K562 (cell line): ENCODE data around the gene BBS1. TPM values are rescaled to one million over a fixed set of nuclear protein-coding genes. Genes with fewer than 3 reads are reported as not detected.
"Not testable (repeated sequence)": the region's sequence is repeated elsewhere in the genome, so short reads cannot be mapped to it uniquely, and the experiment has no call there.

Experiments used
- ATAC-seq: fragments of 200-7000 bp; cut with Tn5 transposase; 3 replicates; pipeline ENCODE4 v1.9.1; 2020; ENCODE audit warnings: moderate library complexity
- BruUV-seq: library from RNA; stranded (reverse); fragments of 400-500 nt; replicated peaks from 2 replicates; lab custom pipeline; 2021; lab: Mats Ljungman, UMichigan
- CTCF ChIA-PET: fragments of 300-600 bp; formaldehyde crosslinking; extraction: SDS; loops from one replicate; lab custom pipeline; 2021; ENCODE audit warnings: low intra/inter-chr PET ratio; lab: Yijun Ruan, JAX
- POLR2A ChIA-PET: fragments of 300-600, 350-650 bp; sonication (Branson Sonifier 250); formaldehyde crosslinking; extraction: SDS; loops from one replicate; lab custom pipeline; 2021; ENCODE audit warnings: antibody characterized with exemption, inconsistent platforms; lab: Yijun Ruan, JAX
- DNase-seq, 4 experiments: peaks; one replicate each; pipeline versions ENCODE4 v3.0.0 to v3.0.0-alpha.2; 2011 to 2018; ENCODE audit warnings: low spot score in 3 of 4, mixed read lengths in 3 of 4; ENCODE audit errors: extremely low read depth in 1 of 4
- FAIRE-seq: peaks from 2 replicates; lab custom pipeline; 2011; peaks lifted over from hg19 to GRCh38; lab: Jason Lieb, UNC
- H2AFZ ChIP-seq: 2 replicates; pipeline ENCODE4 v1.6.0; 2011; ENCODE audit warnings: low read depth, low read length, control low read depth, inconsistent platforms
- H3K27ac ChIP-seq: fragments of 200-600 bp; 3 replicates; pipeline ENCODE4 v1.8.0; 2011; ENCODE audit warnings: low read depth, mild to moderate bottlenecking, control low read depth, inconsistent platforms, low read length, moderate library complexity, mixed read lengths; ENCODE audit errors: extremely low read depth
- H3K27me3 ChIP-seq, 2 experiments: fragments of 300-600 bp in 1 of 2; 2 replicates in 1 of 2; 3 replicates in 1 of 2; pipeline versions ENCODE4 v1.6.0 to v1.8.0; 2011; ENCODE audit warnings: inconsistent platforms in 2 of 2, low read length in 2 of 2, mild to moderate bottlenecking in 1 of 2, mixed read lengths in 1 of 2, moderate library complexity in 1 of 2; ENCODE audit not compliant: control insufficient read depth in 2 of 2, insufficient read depth in 2 of 2
- H3K36me3 ChIP-seq: fragments of 300-600 bp; 3 replicates; pipeline ENCODE4 v1.8.0; 2011; ENCODE audit warnings: mild to moderate bottlenecking, low read length, inconsistent platforms; ENCODE audit not compliant: control insufficient read depth, insufficient read depth
- H3K4me1 ChIP-seq, 2 experiments: fragments of 200-600 bp in 1 of 2; replicated peaks in 1 of 2; 2 replicates in 1 of 2; 3 replicates in 1 of 2; pipeline versions ENCODE4 v1.5.1 to v1.8.0; 2011; ENCODE audit warnings: inconsistent platforms in 2 of 2, low read length in 2 of 2, mild to moderate bottlenecking in 1 of 2, mixed read lengths in 1 of 2, moderate library complexity in 1 of 2; ENCODE audit not compliant: control insufficient read depth in 2 of 2, insufficient read depth in 2 of 2
- H3K4me2 ChIP-seq: 2 replicates; pipeline ENCODE4 v1.6.1; 2011; ENCODE audit warnings: low read length, control low read depth, inconsistent platforms, mixed read lengths; ENCODE audit not compliant: insufficient read depth
- H3K4me3 ChIP-seq: fragments of 200-600 bp; sonication (generic), shearing (Covaris generic); 2 replicates; pipeline ENCODE4 v1.5.1; 2016; ENCODE audit warnings: control low read depth, inconsistent platforms
- H3K79me2 ChIP-seq: fragments of 200-600 bp; 3 replicates; pipeline ENCODE4 v1.8.0; 2011; ENCODE audit warnings: low read length, inconsistent platforms; ENCODE audit not compliant: control insufficient read depth, insufficient read depth
- H3K9ac ChIP-seq, 2 experiments: 2 replicates each; pipeline versions ENCODE4 v1.6.0 to v1.6.1; 2011; ENCODE audit warnings: low read depth in 2 of 2, low read length in 2 of 2, control low read depth in 1 of 2, inconsistent platforms in 1 of 2, mild to moderate bottlenecking in 1 of 2, mixed read lengths in 1 of 2; ENCODE audit not compliant: insufficient read depth in 1 of 2
- H3K9me1 ChIP-seq: one replicate; pipeline ENCODE4 v1.6.0; 2011; ENCODE audit warnings: inconsistent platforms, mild to moderate bottlenecking, low read length, moderate library complexity; ENCODE audit not compliant: control insufficient read depth, insufficient read depth
- H3K9me3 ChIP-seq: replicated peaks from 2 replicates; pipeline ENCODE4 v1.5.1; 2011; ENCODE audit warnings: low read depth, low read length, inconsistent platforms; ENCODE audit not compliant: control insufficient read depth, insufficient read depth
- H4K20me1 ChIP-seq: replicated peaks from 2 replicates; pipeline ENCODE4 v1.6.1; 2011; ENCODE audit warnings: low read length, inconsistent platforms, mixed read lengths; ENCODE audit not compliant: control insufficient read depth, insufficient read depth
- DIDO1 ChIP-seq: fragments of 450-650 bp; IDR thresholded peaks from 2 replicates; pipeline ENCODE4 v1.6.1; 2016; ENCODE audit warnings: low read depth, missing biosample characterization, missing genetic modification characterization
- POLR2G ChIP-seq: fragments of 200-400 bp; formaldehyde crosslinking; IDR thresholded peaks from 2 replicates; pipeline ENCODE4 v1.6.1; 2017; ENCODE audit warnings: low read depth, mild to moderate bottlenecking, antibody characterized with exemption, low read length, moderate library complexity
- PRMT5 ChIP-seq: sonication (generic); formaldehyde crosslinking; IDR thresholded peaks from 2 replicates; pipeline ENCODE4 v1.5.0; 2020; ENCODE audit warnings: missing genetic modification reagents
- WGBS: fragments of 100-300 bp; shearing (Covaris generic); methylation state at CpG from one replicate; pipeline ENCODE4 v1.1.6; 2016; ENCODE audit warnings: low coverage, mixed read lengths; ENCODE audit not compliant: insufficient coverage; ENCODE audit errors: missing lambda C conversion rate; 5-methylcytosine and 5-hydroxymethylcytosine counted together
- in situ Hi-C: fragments of 300-500 bp; cut with MboI; formaldehyde crosslinking; loops from 4 replicates; pipeline ENCODE4 v1.15.0; 2018; ENCODE audit warnings: inconsistent platforms, mixed read lengths
- intact Hi-C: fragments of 100-400 bp; cut with micrococcal nuclease; formaldehyde crosslinking; loops from 2 replicates; pipeline ENCODE4 v1.14.2; 2022
- polyA plus RNA-seq, 8 experiments: library from polyadenylated mRNA; depleted of rRNA in 4 of 8; stranded (reverse) in 5 of 8; unstranded in 3 of 8; fragments of >200 nt; fragmentation: Nextera tagmentation in 2 of 8; fragmentation: Illumina TruSeq in 1 of 8; extraction: Ambion mirVana in 2 of 8; extraction: Trizol in 1 of 8; gene quantifications; 2 replicates each; pipeline versions ENCODE4 v1.2.1 to v1.2.3, GENCODE V29; 2011 to 2014; ENCODE audit warnings: inconsistent platforms in 1 of 8, missing spikeins in 1 of 8
- total RNA-seq, 7 experiments: library from RNA; depleted of rRNA in 6 of 7; stranded (reverse); fragments of >200 nt in 6 of 7; fragmentation: Illumina TruSeq in 2 of 7; extraction: Trizol in 2 of 7; gene quantifications; 2 replicates each; pipeline versions ENCODE4 v1.2.1 to v1.2.3, GENCODE V29; 2011 to 2021; ENCODE audit warnings: low replicate concordance in 1 of 7
- TF ChIP-seq, protein P1 (sequence below): sonication (generic); formaldehyde crosslinking; IDR thresholded peaks from 2 replicates; pipeline ENCODE4 v1.8.1; 2023; ENCODE audit warnings: mild to moderate bottlenecking, missing genetic modification reagents
- TF ChIP-seq, protein P2 (sequence below): fragments of 450-650 bp; IDR thresholded peaks from 2 replicates; pipeline ENCODE4 v1.6.1; 2018; ENCODE audit warnings: mild to moderate bottlenecking, low read depth; ENCODE audit not compliant: partially characterized antibody

Gene BBS1
- total and polyA plus RNA-seq, 9 of the 15 experiments (the other 6 are each of a cell fraction or from before 2014, with no cell fraction given): 9.0 to 19.8 (median 12.1) TPM

DNA sequence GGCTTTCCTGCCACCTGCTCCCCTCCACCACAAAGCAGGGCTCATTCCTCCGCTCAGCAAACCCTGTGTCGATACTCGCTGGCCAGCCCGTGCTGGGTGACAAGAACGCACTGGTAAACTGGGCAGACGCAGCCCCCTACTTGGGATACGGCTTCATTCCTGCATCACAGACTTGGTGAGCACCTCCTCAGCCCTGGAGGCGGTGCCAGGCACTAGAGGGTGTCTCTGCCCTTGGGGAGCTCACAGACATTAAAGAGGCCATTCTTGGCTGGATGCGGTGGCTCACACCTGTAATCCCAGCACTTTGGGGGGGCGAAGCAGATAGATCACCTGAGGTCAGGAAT, 29.4 kb downstream of the BBS1 start:
- intact Hi-C loops (no loop called here), in situ Hi-C loops (no loop called here)

DNA sequence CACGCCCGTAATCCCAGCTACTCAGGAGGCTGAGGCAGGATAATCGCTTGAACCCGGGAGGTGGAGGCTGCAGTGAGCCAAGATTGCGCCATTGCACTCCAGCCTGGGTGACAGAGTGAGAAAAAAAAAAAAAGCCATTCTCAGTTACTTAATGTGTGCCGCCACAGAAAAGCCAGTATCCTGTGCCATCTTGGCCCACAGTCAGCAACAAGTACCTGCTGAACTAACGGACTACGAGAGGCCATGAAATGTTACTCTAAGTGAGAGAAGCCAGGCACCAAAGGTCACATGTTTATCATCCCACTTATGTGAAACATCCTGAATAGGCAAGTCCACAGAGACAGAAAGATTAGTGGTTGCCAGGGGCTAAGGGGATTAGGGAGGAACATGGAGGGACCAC, 30.2 kb downstream of the BBS1 start:
- not testable (repeated sequence) for BruUV-seq, FAIRE-seq

More for the DNA sequence above, 29.4 kb downstream of the BBS1 start:
- POLR2A ChIA-PET: interaction anchor here (0.6 kb wide), 1 partner anchor 159 kb away, joined by 3 read pairs; no protein-coding TSS in a partner anchor
- 75% methylated on average over 10 of the region's 10 CpGs for WGBS
- Histone ChIP-seq H4K20me1 (no peaks in the 10 kb centered on the region), H3K4me1 (peaks cover 0 to 12% of the 10 kb centered on the region in 2 experiments; a peak in 2 of 5 replicates), H3K4me3 (no peak overlapping the region), H2AFZ (no peak overlapping the region), H3K4me2 (no peak overlapping the region), H3K79me2 (no peaks in the 10 kb centered on the region), H3K27me3 (no peaks in the 10 kb centered on the region), H3K9me3 (no peaks in the 10 kb centered on the region), H3K27ac (no peak overlapping the region), H3K9me1 (no peaks in the 10 kb centered on the region), H3K9ac (peak overlapping the region in 1 of 2 experiments; percentile 52; a peak in 2 of 4 replicates), H3K36me3 (peaks cover 5% of the 10 kb centered on the region; the same call in 2 of the 3 replicates)
- no peak for FAIRE-seq
- TF ChIP-seq, protein P1, sequence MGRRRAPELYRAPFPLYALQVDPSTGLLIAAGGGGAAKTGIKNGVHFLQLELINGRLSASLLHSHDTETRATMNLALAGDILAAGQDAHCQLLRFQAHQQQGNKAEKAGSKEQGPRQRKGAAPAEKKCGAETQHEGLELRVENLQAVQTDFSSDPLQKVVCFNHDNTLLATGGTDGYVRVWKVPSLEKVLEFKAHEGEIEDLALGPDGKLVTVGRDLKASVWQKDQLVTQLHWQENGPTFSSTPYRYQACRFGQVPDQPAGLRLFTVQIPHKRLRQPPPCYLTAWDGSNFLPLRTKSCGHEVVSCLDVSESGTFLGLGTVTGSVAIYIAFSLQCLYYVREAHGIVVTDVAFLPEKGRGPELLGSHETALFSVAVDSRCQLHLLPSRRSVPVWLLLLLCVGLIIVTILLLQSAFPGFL (CRISPR knock-in tag): no peak
- TF ChIP-seq PRMT5: no peak
- TF ChIP-seq, protein P2, sequence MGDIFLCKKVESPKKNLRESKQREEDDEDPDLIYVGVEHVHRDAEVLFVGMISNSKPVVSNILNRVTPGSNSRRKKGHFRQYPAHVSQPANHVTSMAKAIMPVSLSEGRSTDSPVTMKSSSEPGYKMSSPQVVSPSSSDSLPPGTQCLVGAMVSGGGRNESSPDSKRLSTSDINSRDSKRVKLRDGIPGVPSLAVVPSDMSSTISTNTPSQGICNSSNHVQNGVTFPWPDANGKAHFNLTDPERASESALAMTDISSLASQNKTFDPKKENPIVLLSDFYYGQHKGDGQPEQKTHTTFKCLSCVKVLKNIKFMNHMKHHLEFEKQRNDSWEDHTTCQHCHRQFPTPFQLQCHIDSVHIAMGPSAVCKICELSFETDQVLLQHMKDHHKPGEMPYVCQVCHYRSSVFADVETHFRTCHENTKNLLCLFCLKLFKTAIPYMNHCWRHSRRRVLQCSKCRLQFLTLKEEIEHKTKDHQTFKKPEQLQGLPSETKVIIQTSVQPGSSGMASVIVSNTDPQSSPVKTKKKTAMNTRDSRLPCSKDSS: no peak
- TF ChIP-seq POLR2G: peak; percentile 11; the same call in 1 of the 2 replicates
- TF ChIP-seq DIDO1: no peak
- DNase-seq: no peak
- ATAC-seq: no peak
- no TSS peak for BruUV-seq
- CTCF ChIA-PET: no interaction called here

More for the DNA sequence above, 30.2 kb downstream of the BBS1 start:
- H3K4me1 ChIP-seq: peaks cover 0 to 20% of the 10 kb centered on the region in 2 experiments; a peak in 3 of 5 replicates
- H4K20me1 ChIP-seq, DNase-seq, intact Hi-C loops, H3K9me1 ChIP-seq, H3K4me3 ChIP-seq, ATAC-seq, H3K27me3 ChIP-seq, CTCF ChIA-PET, in situ Hi-C loops, POLR2A ChIA-PET, H3K4me2 ChIP-seq, H3K9me3 ChIP-seq, H2AFZ ChIP-seq, H3K36me3 ChIP-seq, H3K27ac ChIP-seq, H3K9ac ChIP-seq, H3K79me2 ChIP-seq: not testable (repeated sequence)
- WGBS: 88% methylated on average over 6 of the region's 8 CpGs
